GM23338 (cell line): ENCODE results near the gene PAK1.

Experiments
- CREB1 ChIP-seq: fragments of 250-450 bp; sonication (Bioruptor Pico); IDR thresholded peaks from 2 replicates; pipeline ENCODE4 v1.5.0; 2020; ENCODE audit warnings: low read depth, mild to moderate bottlenecking, moderate library complexity
- EZH2 ChIP-seq: fragments of 200-600 bp; sonication (generic); IDR thresholded peaks from one replicate; pipeline ENCODE4 v1.8.0; 2017; ENCODE audit warnings: antibody characterized with exemption, mild to moderate bottlenecking, low read depth; ENCODE audit not compliant: unreplicated experiment
- EZH2phosphoT487 ChIP-seq: fragments of 200-600 bp; sonication (generic); IDR thresholded peaks from one replicate; pipeline ENCODE4 v1.8.1; 2018; ENCODE audit warnings: antibody characterized with exemption; ENCODE audit not compliant: unreplicated experiment
- JUNB ChIP-seq: IDR thresholded peaks from one replicate; pipeline ENCODE4 v1.6.1; 2016; ENCODE audit warnings: antibody characterized with exemption; ENCODE audit not compliant: unreplicated experiment
- POLR2AphosphoS5 ChIP-seq: IDR thresholded peaks from 2 replicates; pipeline ENCODE4 v1.6.1; 2016; ENCODE audit warnings: antibody characterized with exemption, low read depth
- STAT1 ChIP-seq: IDR thresholded peaks from one replicate; pipeline ENCODE4 v1.6.1; 2016; ENCODE audit warnings: antibody characterized with exemption; ENCODE audit not compliant: unreplicated experiment
- ZNF331 ChIP-seq: fragments of 250-450 bp; sonication (Bioruptor Pico); IDR thresholded peaks from 2 replicates; pipeline ENCODE4 v1.5.0; 2020; ENCODE audit warnings: low read depth, mild to moderate bottlenecking, moderate library complexity
- TF ChIP-seq, protein P1 (sequence below): fragments of 250-450 bp; sonication (Bioruptor Pico); IDR thresholded peaks from 2 replicates; pipeline ENCODE4 v1.5.0; 2020; ENCODE audit warnings: mild to moderate bottlenecking, moderate library complexity
- TF ChIP-seq, protein P2 (sequence below), 2 experiments: fragments of 200-600 bp in 1 of 2; sonication (generic) in 1 of 2; conservative IDR thresholded peaks; 2 replicates each; pipeline versions ENCODE4 v1.5.1 to v1.6.1; 2016 to 2017; ENCODE audit warnings: antibody characterized with exemption in 2 of 2, low read depth in 2 of 2, mild to moderate bottlenecking in 2 of 2, moderate library complexity in 1 of 2
- TF ChIP-seq, protein P3 (sequence below): IDR thresholded peaks from one replicate; pipeline ENCODE4 v1.6.1; 2018; ENCODE audit warnings: antibody characterized with exemption; ENCODE audit not compliant: unreplicated experiment

DNA sequence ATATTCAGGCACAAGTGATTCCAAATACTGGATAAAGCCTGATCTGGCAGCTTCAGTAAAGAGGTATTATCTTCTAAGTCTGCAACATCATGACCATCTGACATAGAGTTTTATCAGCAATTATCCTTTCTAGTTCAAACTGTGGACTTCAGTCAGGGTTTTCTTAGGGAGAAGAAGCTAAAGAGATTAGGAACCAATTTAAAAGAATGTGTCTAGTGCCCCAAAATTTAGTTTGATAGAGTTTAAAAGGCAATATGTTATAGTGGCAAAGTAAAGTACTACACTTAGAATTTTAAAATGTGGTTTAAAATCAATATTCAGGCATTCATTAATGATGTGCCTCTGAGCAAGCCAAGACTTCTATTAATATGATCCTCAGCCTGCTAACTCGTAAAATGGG, 5.4 kb downstream of the PAK1 start:
- no peak for TF ChIP-seq EZH2phosphoT487
- TF ChIP-seq POLR2AphosphoS5, result no peak
- TF ChIP-seq, protein P1, sequence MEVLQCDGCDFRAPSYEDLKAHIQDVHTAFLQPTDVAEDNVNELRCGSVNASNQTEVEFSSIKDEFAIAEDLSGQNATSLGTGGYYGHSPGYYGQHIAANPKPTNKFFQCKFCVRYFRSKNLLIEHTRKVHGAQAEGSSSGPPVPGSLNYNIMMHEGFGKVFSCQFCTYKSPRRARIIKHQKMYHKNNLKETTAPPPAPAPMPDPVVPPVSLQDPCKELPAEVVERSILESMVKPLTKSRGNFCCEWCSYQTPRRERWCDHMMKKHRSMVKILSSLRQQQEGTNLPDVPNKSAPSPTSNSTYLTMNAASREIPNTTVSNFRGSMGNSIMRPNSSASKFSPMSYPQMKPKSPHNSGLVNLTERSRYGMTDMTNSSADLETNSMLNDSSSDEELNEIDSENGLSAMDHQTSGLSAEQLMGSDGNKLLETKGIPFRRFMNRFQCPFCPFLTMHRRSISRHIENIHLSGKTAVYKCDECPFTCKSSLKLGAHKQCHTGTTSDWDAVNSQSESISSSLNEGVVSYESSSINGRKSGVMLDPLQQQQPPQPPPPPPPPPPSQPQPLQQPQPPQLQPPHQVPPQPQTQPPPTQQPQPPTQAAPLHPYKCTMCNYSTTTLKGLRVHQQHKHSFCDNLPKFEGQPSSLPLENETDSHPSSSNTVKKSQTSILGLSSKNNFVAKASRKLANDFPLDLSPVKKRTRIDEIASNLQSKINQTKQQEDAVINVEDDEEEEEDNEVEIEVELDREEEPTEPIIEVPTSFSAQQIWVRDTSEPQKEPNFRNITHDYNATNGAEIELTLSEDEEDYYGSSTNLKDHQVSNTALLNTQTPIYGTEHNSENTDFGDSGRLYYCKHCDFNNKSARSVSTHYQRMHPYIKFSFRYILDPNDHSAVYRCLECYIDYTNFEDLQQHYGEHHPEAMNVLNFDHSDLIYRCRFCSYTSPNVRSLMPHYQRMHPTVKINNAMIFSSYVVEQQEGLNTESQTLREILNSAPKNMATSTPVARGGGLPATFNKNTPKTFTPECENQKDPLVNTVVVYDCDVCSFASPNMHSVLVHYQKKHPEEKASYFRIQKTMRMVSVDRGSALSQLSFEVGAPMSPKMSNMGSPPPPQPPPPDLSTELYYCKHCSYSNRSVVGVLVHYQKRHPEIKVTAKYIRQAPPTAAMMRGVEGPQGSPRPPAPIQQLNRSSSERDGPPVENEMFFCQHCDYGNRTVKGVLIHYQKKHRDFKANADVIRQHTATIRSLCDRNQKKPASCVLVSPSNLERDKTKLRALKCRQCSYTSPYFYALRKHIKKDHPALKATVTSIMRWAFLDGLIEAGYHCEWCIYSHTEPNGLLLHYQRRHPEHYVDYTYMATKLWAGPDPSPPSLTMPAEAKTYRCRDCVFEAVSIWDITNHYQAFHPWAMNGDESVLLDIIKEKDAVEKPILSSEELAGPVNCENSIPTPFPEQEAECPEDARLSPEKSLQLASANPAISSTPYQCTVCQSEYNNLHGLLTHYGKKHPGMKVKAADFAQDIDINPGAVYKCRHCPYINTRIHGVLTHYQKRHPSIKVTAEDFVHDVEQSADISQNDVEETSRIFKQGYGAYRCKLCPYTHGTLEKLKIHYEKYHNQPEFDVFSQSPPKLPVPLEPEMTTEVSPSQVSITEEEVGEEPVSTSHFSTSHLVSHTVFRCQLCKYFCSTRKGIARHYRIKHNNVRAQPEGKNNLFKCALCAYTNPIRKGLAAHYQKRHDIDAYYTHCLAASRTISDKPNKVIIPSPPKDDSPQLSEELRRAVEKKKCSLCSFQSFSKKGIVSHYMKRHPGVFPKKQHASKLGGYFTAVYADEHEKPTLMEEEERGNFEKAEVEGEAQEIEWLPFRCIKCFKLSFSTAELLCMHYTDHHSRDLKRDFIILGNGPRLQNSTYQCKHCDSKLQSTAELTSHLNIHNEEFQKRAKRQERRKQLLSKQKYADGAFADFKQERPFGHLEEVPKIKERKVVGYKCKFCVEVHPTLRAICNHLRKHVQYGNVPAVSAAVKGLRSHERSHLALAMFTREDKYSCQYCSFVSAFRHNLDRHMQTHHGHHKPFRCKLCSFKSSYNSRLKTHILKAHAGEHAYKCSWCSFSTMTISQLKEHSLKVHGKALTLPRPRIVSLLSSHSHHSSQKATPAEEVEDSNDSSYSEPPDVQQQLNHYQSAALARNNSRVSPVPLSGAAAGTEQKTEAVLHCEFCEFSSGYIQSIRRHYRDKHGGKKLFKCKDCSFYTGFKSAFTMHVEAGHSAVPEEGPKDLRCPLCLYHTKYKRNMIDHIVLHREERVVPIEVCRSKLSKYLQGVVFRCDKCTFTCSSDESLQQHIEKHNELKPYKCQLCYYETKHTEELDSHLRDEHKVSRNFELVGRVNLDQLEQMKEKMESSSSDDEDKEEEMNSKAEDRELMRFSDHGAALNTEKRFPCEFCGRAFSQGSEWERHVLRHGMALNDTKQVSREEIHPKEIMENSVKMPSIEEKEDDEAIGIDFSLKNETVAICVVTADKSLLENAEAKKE, result no peak
- no peak for TF ChIP-seq JUNB
- TF ChIP-seq, protein P2, sequence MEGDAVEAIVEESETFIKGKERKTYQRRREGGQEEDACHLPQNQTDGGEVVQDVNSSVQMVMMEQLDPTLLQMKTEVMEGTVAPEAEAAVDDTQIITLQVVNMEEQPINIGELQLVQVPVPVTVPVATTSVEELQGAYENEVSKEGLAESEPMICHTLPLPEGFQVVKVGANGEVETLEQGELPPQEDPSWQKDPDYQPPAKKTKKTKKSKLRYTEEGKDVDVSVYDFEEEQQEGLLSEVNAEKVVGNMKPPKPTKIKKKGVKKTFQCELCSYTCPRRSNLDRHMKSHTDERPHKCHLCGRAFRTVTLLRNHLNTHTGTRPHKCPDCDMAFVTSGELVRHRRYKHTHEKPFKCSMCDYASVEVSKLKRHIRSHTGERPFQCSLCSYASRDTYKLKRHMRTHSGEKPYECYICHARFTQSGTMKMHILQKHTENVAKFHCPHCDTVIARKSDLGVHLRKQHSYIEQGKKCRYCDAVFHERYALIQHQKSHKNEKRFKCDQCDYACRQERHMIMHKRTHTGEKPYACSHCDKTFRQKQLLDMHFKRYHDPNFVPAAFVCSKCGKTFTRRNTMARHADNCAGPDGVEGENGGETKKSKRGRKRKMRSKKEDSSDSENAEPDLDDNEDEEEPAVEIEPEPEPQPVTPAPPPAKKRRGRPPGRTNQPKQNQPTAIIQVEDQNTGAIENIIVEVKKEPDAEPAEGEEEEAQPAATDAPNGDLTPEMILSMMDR (conservative IDR thresholded peaks at IDR 0.05; ENCODE audit: low read depth in 2 of 2), result peak in 1 of 2 experiments; percentile 33; a peak in 2 of 4 replicates
- TF ChIP-seq STAT1, result no peak
- TF ChIP-seq, protein P3, sequence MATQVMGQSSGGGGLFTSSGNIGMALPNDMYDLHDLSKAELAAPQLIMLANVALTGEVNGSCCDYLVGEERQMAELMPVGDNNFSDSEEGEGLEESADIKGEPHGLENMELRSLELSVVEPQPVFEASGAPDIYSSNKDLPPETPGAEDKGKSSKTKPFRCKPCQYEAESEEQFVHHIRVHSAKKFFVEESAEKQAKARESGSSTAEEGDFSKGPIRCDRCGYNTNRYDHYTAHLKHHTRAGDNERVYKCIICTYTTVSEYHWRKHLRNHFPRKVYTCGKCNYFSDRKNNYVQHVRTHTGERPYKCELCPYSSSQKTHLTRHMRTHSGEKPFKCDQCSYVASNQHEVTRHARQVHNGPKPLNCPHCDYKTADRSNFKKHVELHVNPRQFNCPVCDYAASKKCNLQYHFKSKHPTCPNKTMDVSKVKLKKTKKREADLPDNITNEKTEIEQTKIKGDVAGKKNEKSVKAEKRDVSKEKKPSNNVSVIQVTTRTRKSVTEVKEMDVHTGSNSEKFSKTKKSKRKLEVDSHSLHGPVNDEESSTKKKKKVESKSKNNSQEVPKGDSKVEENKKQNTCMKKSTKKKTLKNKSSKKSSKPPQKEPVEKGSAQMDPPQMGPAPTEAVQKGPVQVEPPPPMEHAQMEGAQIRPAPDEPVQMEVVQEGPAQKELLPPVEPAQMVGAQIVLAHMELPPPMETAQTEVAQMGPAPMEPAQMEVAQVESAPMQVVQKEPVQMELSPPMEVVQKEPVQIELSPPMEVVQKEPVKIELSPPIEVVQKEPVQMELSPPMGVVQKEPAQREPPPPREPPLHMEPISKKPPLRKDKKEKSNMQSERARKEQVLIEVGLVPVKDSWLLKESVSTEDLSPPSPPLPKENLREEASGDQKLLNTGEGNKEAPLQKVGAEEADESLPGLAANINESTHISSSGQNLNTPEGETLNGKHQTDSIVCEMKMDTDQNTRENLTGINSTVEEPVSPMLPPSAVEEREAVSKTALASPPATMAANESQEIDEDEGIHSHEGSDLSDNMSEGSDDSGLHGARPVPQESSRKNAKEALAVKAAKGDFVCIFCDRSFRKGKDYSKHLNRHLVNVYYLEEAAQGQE, result no peak
- TF ChIP-seq EZH2, result no peak
- TF ChIP-seq ZNF331, result no peak
- no peak for TF ChIP-seq CREB1
